Endothelial cell of umbilical vein (primary cell): ENCODE measurements around the gene GNAS. TPM values are rescaled to one million over a fixed set of nuclear protein-coding genes. Genes with fewer than 3 reads are reported as not detected.

ENCODE experiments used
- BruUV-seq: library from RNA; stranded (reverse); fragments of 400-500 nt; replicated peaks from 2 replicates; lab custom pipeline; 2021; lab: Mats Ljungman, UMichigan
- CTCF ChIA-PET: fragments of 300-600, 350-600 bp; sonication (Branson Sonifier 250); formaldehyde crosslinking; loops from one replicate; lab custom pipeline; 2021; ENCODE audit warnings: antibody characterized with exemption, inconsistent platforms; lab: Charles Lee
- POLR2A ChIA-PET: fragments of 300-600, 350-600 bp; sonication (Branson Sonifier 250); formaldehyde crosslinking; loops from one replicate; lab custom pipeline; 2021; ENCODE audit warnings: antibody characterized with exemption, inconsistent platforms; lab: Charles Lee
- DNase-seq: peaks from one replicate; pipeline ENCODE4 v3.0.0-alpha.2; 2011; ENCODE audit warnings: low read depth, low spot score
- FAIRE-seq: peaks from 2 replicates; lab custom pipeline; 2011; peaks lifted over from hg19 to GRCh38; lab: Jason Lieb, UNC
- H2AFZ ChIP-seq: 2 replicates; pipeline ENCODE4 v1.6.0; 2012; ENCODE audit warnings: low read depth, low read length, control low read depth, inconsistent platforms
- H3K27ac ChIP-seq: 2 replicates; pipeline ENCODE4 v1.5.1; 2011; ENCODE audit warnings: low read depth, mild to moderate bottlenecking, control low read depth, low read length, moderate library complexity; ENCODE audit not compliant: insufficient read depth
- H3K27me3 ChIP-seq, 2 experiments: 2 replicates each; pipeline versions ENCODE4 v1.6.0 to v1.6.1; 2011; ENCODE audit warnings: low read length in 2 of 2, mixed read lengths in 1 of 2; ENCODE audit not compliant: control insufficient read depth in 2 of 2, insufficient read depth in 2 of 2
- H3K36me3 ChIP-seq, 2 experiments: 2 replicates in 1 of 2; 3 replicates in 1 of 2; pipeline ENCODE4 v1.5.1; 2011; ENCODE audit warnings: low read length in 2 of 2, mild to moderate bottlenecking in 1 of 2, moderate library complexity in 1 of 2; ENCODE audit not compliant: control insufficient read depth in 2 of 2, insufficient read depth in 2 of 2; ENCODE audit errors: extremely low read depth in 1 of 2
- H3K4me1 ChIP-seq: 3 replicates; pipeline ENCODE4 v1.5.1; 2011; ENCODE audit warnings: mild to moderate bottlenecking, low read length; ENCODE audit not compliant: control insufficient read depth, insufficient read depth; ENCODE audit errors: extremely low read depth
- H3K4me2 ChIP-seq: 2 replicates; pipeline ENCODE4 v1.6.1; 2011; ENCODE audit warnings: low read length, control low read depth, mixed read lengths; ENCODE audit not compliant: insufficient read depth
- H3K4me3 ChIP-seq, 3 experiments: fragments of 200-600 bp in 1 of 3; sonication (generic), shearing (Covaris generic) in 1 of 3; replicated peaks in 1 of 3; 2 replicates each; pipeline ENCODE4 v1.5.1; 2011 to 2016; ENCODE audit warnings: control low read depth in 3 of 3, low read length in 3 of 3, mild to moderate bottlenecking in 2 of 3, inconsistent platforms in 1 of 3, low read depth in 1 of 3, moderate library complexity in 1 of 3; ENCODE audit not compliant: insufficient read depth in 1 of 3
- H3K79me2 ChIP-seq: 2 replicates; pipeline ENCODE4 v1.6.0; 2012; ENCODE audit warnings: low read length, inconsistent platforms; ENCODE audit not compliant: control insufficient read depth, insufficient read depth
- H3K9ac ChIP-seq: replicated peaks from 2 replicates; pipeline ENCODE3; 2011; ENCODE audit warnings: low read length, control low read depth; ENCODE audit not compliant: insufficient read depth; ENCODE audit errors: extremely low read depth
- H3K9me1 ChIP-seq: replicated peaks from 3 replicates; pipeline ENCODE4 v1.6.0; 2011; ENCODE audit warnings: mild to moderate bottlenecking, low read length; ENCODE audit not compliant: control insufficient read depth, insufficient read depth; ENCODE audit errors: extremely low read depth
- H3K9me3 ChIP-seq: replicated peaks from 2 replicates; pipeline ENCODE4 v1.5.1; 2012; ENCODE audit warnings: low read length, inconsistent platforms; ENCODE audit not compliant: control insufficient read depth, insufficient read depth
- H4K20me1 ChIP-seq: replicated peaks from 2 replicates; pipeline ENCODE3; 2011; ENCODE audit warnings: mild to moderate bottlenecking, low read length; ENCODE audit not compliant: control insufficient read depth, insufficient read depth; ENCODE audit errors: extremely low read depth
- EZH2 ChIP-seq: IDR thresholded peaks from 2 replicates; pipeline ENCODE4 v1.6.1; 2012; ENCODE audit warnings: borderline replicate concordance, low read depth, mild to moderate bottlenecking, moderate library complexity, low read length, inconsistent platforms; ENCODE audit not compliant: severe bottlenecking
- POLR2A ChIP-seq: IDR thresholded peaks from 2 replicates; pipeline ENCODE4 v1.6.1; 2012; ENCODE audit warnings: low read depth, mild to moderate bottlenecking, control low read depth, low read length
- POLR2AphosphoS5 ChIP-seq: IDR thresholded peaks from 2 replicates; pipeline ENCODE4 v1.6.1; 2012; ENCODE audit warnings: low read depth, mild to moderate bottlenecking, control low read depth, low read length, moderate library complexity; ENCODE audit not compliant: insufficient read depth
- dilution Hi-C: fragments of 300-500 bp; cut with MboI; formaldehyde crosslinking; loops from one replicate; pipeline ENCODE4 v1.15.0; 2019; ENCODE audit warnings: low sequenced_read_pairs; ENCODE audit not compliant: extremely low pct_ligation_motif_present
- intact Hi-C: fragments of 100-400 bp; cut with micrococcal nuclease; formaldehyde crosslinking; loops from one replicate; pipeline ENCODE4 v1.10.0; 2022
- polyA plus RNA-seq, 4 experiments: library from polyadenylated mRNA; depleted of rRNA in 3 of 4; stranded (reverse) in 3 of 4; unstranded in 1 of 4; fragments of >200 nt; gene quantifications; 2 replicates each; pipeline versions ENCODE4 v1.2.1 to v1.2.3, GENCODE V29; 2011 to 2012; ENCODE audit warnings: missing spikeins in 1 of 4
- total RNA-seq: library from RNA; stranded (reverse); gene quantifications from 2 replicates; pipeline ENCODE4 v1.2.3, GENCODE V29; 2021
- TF ChIP-seq, protein P1 (sequence below), 2 donors: IDR thresholded peaks; 1 replicate in 1 of 2; 2 replicates in 1 of 2; pipeline ENCODE4 v1.5.1; 2011; ENCODE audit warnings: low read length in 2 of 2, mild to moderate bottlenecking in 2 of 2, moderate library complexity in 2 of 2, control low read depth in 1 of 2, inconsistent platforms in 1 of 2, low read depth in 1 of 2; ENCODE audit not compliant: insufficient read depth in 1 of 2; ENCODE audit errors: extremely low read depth in 1 of 2

The GNAS gene
- total and polyA plus RNA-seq, 2 donors (not counting 3 experiments of a cell fraction or from before 2014, with no cell fraction given): 1,141 to 1,882 TPM

DNA sequence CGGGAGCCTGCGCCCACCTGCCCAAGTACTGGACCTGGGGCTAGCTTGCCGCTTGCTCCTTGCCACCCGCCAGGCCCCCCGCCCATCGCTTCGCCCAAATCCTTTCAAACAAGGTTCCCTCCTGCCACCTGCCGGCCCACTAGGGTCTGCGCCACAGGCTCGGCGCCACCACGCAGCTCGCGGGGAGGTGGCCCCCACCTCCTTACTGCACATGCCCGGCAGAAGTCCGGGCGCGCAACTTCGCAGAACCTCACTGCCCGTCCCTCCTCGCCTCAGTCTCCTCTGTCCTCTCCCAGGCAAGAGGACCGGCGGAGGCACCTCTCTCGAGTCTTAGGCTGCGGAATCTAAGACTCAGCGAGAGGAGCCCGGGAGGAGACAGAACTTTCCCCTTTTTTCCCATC lies 13.0 kb upstream of the GNAS start:
- CTCF ChIA-PET: interaction anchor here (0.7 to 2.9 kb wide), 3 partner anchors 188 to 479 kb away, joined by 3 to 33 read pairs (median 3); no protein-coding TSS in a partner anchor
- no peak for TF ChIP-seq POLR2A
- TF ChIP-seq, protein P1, sequence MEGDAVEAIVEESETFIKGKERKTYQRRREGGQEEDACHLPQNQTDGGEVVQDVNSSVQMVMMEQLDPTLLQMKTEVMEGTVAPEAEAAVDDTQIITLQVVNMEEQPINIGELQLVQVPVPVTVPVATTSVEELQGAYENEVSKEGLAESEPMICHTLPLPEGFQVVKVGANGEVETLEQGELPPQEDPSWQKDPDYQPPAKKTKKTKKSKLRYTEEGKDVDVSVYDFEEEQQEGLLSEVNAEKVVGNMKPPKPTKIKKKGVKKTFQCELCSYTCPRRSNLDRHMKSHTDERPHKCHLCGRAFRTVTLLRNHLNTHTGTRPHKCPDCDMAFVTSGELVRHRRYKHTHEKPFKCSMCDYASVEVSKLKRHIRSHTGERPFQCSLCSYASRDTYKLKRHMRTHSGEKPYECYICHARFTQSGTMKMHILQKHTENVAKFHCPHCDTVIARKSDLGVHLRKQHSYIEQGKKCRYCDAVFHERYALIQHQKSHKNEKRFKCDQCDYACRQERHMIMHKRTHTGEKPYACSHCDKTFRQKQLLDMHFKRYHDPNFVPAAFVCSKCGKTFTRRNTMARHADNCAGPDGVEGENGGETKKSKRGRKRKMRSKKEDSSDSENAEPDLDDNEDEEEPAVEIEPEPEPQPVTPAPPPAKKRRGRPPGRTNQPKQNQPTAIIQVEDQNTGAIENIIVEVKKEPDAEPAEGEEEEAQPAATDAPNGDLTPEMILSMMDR (IDR thresholded peaks at IDR 0.05; ENCODE audit: extremely low read depth in 1 of 2, insufficient read depth in 1 of 2, low read depth in 1 of 2, low read length in 2 of 2): peak; percentile 7 to 48
- dilution Hi-C loops: loop anchor here (25.0 kb wide), 2 partner anchors 227 to 602 kb away; partner anchors contain the start of gene ANKRD60
- Histone ChIP-seq H2AFZ (no peak overlapping the region), H3K36me3 (no peaks in the 10 kb centered on the region), H3K4me2 (no peak overlapping the region), H3K27ac (no peak overlapping the region), H3K79me2 (no peaks in the 10 kb centered on the region), H3K27me3 (peaks cover 34 to 52% of the 10 kb centered on the region in 2 experiments), H3K9me3 (no peaks in the 10 kb centered on the region), H3K9me1 (no peaks in the 10 kb centered on the region), H4K20me1 (no peaks in the 10 kb centered on the region), H3K4me1 (no peaks in the 10 kb centered on the region), H3K9ac (no peak overlapping the region), H3K4me3 (no peak overlapping the region)
- no TSS peak for BruUV-seq
- POLR2A ChIA-PET: no interaction called here
- FAIRE-seq (no peak), DNase-seq (peak; percentile 21)
- intact Hi-C loops: no loop called here

DNA sequence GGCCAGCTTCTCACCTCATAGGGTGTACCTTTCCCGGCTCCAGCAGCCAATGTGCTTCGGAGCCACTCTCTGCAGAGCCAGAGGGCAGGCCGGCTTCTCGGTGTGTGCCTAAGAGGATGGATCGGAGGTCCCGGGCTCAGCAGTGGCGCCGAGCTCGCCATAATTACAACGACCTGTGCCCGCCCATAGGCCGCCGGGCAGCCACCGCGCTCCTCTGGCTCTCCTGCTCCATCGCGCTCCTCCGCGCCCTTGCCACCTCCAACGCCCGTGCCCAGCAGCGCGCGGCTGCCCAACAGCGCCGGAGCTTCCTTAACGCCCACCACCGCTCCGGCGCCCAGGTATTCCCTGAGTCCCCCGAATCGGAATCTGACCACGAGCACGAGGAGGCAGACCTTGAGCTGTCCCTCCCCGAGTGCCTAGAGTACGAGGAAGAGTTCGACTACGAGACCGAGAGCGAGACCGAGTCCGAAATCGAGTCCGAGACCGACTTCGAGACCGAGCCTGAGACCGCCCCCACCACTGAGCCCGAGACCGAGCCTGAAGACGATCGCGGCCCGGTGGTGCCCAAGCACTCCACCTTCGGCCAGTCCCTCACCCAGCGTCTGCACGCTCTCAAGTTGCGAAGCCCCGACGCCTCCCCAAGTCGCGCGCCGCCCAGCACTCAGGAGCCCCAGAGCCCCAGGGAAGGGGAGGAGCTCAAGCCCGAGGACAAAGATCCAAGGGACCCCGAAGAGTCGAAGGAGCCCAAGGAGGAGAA lies 12.3 kb upstream of the GNAS start:
- no peak for DNase-seq
- dilution Hi-C loops: loop anchor here (25.0 kb wide), 2 partner anchors 228 to 603 kb away; partner anchors contain the start of gene ANKRD60
- Histone ChIP-seq H3K27ac (no peak overlapping the region), H2AFZ (no peak overlapping the region), H3K36me3 (no peaks in the 10 kb centered on the region), H3K79me2 (no peaks in the 10 kb centered on the region), H3K9me1 (no peaks in the 10 kb centered on the region), H3K9ac (no peak overlapping the region), H3K9me3 (no peaks in the 10 kb centered on the region), H3K27me3 (peaks cover 37 to 57% of the 10 kb centered on the region in 2 experiments), H3K4me3 (no peak overlapping the region), H4K20me1 (no peaks in the 10 kb centered on the region), H3K4me1 (no peaks in the 10 kb centered on the region), H3K4me2 (no peak overlapping the region)
- BruUV-seq: no TSS peak
- ChIA-PET POLR2A (no interaction called here), CTCF (interaction anchor here (0.7 to 2.9 kb wide), 3 partner anchors 188 to 479 kb away, joined by 3 to 33 read pairs (median 3); no protein-coding TSS in a partner anchor)
- intact Hi-C loops: no loop called here
- FAIRE-seq: no peak
- TF ChIP-seq EZH2 (peak; percentile 21), POLR2AphosphoS5 (no peak)
